Measurements from ENCODE around the gene TMEM255A.

GRCh38 chrX:120262859-120263708, 48.2 kb downstream of the TMEM255A start:
- no peak for TF ChIP-seq POLR2A (IDR thresholded peaks at IDR 0.05; ENCODE audit: extremely low read depth, insufficient read length)
- no peak for TF ChIP-seq CTCF (IDR thresholded peaks at IDR 0.05; ENCODE audit: low read depth, low read length)
- no peak for TF ChIP-seq MYC (IDR thresholded peaks at IDR 0.05; ENCODE audit: low read depth, low read length)

Data from NB4 (cell line).